GM12865 (cell line): ENCODE measurements around the gene UFD1.
"Not testable (repeated sequence)": the region's sequence is repeated elsewhere in the genome, so short reads cannot be mapped to it uniquely, and the experiment has no call there.

Experiments used
- DNase-seq: peaks from one replicate; pipeline ENCODE4 v3.0.0; 2010; ENCODE audit warnings: low read depth
- H3K4me3 ChIP-seq: 2 replicates; pipeline ENCODE4 v1.5.1; 2011; ENCODE audit warnings: mild to moderate bottlenecking, low read depth, low read length, control low read depth
- CTCF ChIP-seq: IDR thresholded peaks from 2 replicates; pipeline ENCODE4 v1.5.1; 2011; ENCODE audit warnings: low read length, control low read depth, low read depth, inconsistent platforms; ENCODE audit not compliant: insufficient read depth; ENCODE audit errors: missing control alignments

The UFD1 gene

DNA sequence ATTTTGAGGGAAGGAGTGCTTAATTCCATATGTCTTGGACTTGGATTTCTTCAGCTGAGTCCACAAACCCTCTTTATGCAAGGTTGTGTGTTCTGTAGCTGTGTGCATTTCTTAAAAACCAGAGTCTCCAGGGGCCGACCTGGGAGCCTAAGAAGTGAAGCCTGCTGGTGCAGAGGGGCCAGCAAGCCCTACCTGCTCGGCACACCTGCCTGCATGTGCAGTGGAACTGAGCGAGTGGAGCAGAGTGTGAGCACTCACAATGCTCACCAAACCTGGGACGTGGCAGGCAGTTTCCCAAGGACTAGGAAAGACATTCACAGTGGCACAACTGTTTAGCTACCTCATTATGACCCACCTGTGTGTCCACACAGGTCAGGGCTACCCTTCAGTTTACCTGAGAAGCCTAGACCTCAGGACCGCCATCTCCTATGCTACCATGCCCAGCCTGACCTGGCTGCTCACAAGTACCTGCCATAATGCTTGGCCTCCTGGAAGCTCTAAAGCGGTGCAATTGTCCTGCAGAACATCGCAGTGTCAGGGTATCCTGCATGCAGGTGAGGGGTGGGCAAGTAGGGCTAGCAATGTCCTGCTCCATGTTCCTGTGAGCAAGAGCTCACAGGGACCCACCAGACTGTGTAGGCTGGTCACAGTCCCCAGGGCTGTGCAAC, 35.3 kb downstream of the UFD1 start:
- DNase-seq = no peak
- no peak for TF ChIP-seq CTCF
- no peak overlapping the region for H3K4me3 ChIP-seq

DNA sequence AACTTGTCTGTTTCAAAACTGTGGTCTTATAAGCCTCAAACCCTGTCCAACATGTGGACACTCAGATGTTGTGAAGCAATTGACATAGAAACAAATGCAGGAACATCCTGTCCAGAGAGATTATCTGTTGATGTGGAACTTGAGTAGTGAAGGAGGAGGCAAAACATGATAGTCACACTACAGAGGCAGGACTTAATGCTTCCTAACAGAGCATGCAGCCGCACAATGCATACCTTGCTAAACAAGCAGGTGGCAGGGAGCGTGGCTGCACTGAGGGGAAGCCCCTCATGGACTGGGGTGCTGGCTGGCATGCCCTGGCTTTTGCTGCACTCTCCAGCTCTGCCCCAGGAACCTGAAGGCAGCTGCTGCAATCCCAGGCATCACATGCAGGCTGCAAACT, 36.8 kb downstream of the UFD1 start:
- no peak for DNase-seq
- no peak for TF ChIP-seq CTCF

DNA sequence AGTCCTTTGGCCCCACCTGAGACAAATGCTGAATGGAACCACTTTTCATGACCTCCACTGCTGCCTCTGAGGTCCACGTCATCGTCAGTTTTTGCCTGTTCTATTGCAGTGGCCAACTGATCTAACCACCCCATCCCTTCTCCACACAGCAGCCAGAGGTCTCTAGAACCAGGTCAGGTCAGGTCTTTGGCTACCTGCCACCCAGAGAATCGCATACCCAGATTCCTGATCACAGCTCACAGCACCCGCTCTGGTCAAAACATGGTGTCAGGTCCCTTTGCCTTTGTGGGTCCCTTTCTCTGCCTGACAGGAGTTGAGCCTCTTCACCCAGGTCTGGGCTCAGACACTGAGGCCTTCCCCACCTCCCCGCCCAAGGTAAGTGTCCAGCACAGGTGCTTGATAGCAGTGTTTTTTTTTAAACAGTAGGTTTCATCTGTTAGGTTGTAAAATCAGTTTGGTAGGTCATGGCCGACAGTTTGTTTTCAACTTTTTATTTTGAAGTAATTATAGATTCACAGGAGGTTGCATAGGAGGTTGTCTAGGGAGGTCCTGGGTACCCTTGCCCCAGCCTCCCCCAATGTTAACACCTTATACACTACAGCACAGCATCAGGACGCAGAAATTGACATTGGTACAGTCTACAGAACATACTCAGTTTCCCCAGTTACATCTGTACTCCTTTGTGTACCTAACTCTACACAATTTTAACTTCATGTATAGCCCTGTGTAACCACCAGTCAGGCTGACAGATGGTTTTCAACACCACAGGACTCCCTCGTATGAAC, 38.4 kb downstream of the UFD1 start:
- no peak for DNase-seq
- no peak for TF ChIP-seq CTCF
- H3K4me3 ChIP-seq = no peak overlapping the region

More for the DNA sequence above, 36.8 kb downstream of the UFD1 start:
- no peak overlapping the region for H3K4me3 ChIP-seq

GRCh38 chr22:19438298-19438697, 40.7 kb downstream of the UFD1 start:
- no peak overlapping the region for H3K4me3 ChIP-seq
- no peak for TF ChIP-seq CTCF
- no peak for DNase-seq

DNA sequence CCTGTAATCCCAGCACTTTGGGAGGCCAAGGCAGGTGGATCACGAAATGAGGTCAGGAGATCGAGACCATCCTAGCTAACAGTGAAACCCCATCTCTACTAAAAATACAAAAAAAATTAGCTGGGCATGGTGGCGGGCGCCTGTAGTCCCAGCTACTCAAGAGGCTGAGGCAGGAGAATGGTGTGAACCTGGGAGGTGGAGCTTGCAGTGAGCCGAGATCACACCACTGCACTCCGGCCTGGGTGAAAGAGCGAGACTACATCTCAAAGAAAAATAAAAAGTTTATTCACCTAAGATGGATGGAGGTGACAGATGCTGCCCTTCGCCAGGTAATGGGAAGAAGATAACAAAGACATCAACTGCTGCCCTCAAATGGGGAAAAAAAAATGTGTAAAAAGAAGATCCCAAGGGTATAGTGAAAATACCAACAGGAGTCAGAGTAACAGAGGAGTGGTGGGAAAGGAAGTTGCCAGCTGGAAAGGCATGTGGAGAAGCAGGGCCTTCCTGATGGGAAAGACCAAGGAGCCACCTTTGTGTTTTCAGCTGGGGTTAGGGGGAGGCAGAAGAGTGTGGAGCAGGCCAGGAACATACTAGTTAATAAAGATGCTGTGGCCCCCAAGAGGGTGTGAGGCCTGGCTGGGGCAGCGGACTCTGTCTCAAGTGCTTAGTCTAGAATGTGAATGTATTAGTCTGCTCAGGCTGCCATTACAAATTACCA, 42.4 kb downstream of the UFD1 start:
- H3K4me3 ChIP-seq, DNase-seq: not testable (repeated sequence)

GRCh38 chr22:19434829-19435580, 44.0 kb downstream of the UFD1 start:
- H3K4me3 ChIP-seq = no peak overlapping the region
- DNase-seq = no peak
- no peak for TF ChIP-seq CTCF

GRCh38 chr22:19434401-19434800, 44.6 kb downstream of the UFD1 start:
- no peak for TF ChIP-seq CTCF
- DNase-seq = peak; percentile 29
- H3K4me3 ChIP-seq = no peak overlapping the region
